ENCODE measurements around the gene PLA2G6.

- TF ChIP-seq EZH2phosphoT487 (IDR thresholded peaks at IDR 0.05; ENCODE audit: borderline replicate concordance, low read length) (no peak), EZH2 (IDR thresholded peaks at IDR 0.05; ENCODE audit: low read length, unreplicated experiment) (no peak)
- TF ChIP-seq, protein P1, sequence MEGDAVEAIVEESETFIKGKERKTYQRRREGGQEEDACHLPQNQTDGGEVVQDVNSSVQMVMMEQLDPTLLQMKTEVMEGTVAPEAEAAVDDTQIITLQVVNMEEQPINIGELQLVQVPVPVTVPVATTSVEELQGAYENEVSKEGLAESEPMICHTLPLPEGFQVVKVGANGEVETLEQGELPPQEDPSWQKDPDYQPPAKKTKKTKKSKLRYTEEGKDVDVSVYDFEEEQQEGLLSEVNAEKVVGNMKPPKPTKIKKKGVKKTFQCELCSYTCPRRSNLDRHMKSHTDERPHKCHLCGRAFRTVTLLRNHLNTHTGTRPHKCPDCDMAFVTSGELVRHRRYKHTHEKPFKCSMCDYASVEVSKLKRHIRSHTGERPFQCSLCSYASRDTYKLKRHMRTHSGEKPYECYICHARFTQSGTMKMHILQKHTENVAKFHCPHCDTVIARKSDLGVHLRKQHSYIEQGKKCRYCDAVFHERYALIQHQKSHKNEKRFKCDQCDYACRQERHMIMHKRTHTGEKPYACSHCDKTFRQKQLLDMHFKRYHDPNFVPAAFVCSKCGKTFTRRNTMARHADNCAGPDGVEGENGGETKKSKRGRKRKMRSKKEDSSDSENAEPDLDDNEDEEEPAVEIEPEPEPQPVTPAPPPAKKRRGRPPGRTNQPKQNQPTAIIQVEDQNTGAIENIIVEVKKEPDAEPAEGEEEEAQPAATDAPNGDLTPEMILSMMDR (conservative IDR thresholded peaks at IDR 0.05; ENCODE audit: low read depth, low read length): no peak
Measured at GRCh38 chr22:38107692-38108515, 73.7 kb downstream of the PLA2G6 start.

Measured in PC-3 (cell line).